SH-SY5Y (cell line): ENCODE data around the gene CRYAB.

Experiments
- GATA2 ChIP-seq: IDR thresholded peaks from 2 replicates; pipeline ENCODE4 v1.6.1; 2011; ENCODE audit warnings: mild to moderate bottlenecking, low read depth, low read length
- GATA3 ChIP-seq: IDR thresholded peaks from 2 replicates; pipeline ENCODE4 v1.6.1; 2011; ENCODE audit warnings: low read depth, mild to moderate bottlenecking, low read length, moderate library complexity

DNA sequence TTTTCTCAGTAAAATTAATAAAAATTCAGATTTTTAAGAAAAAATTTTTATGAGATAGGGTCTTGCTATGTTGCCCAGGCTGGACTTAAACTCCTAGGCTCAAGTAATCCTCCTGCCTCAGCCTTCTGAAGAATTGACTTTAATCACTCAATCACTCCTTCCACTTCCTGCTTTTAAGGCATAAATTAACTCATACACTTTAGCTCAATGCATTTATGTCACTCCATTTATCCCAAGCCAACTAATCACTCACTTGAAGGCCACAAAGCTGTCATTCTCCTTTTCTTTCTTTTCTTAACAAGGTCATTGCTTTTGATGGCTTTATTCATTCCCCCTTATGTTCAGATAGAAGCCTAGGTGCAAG is 41.1 kb downstream of the CRYAB start:
- TF ChIP-seq GATA2 (no peak), GATA3 (no peak)
